C4-2B (cell line): ENCODE results near the gene COL24A1.
"Not testable (repeated sequence)": the region's sequence is repeated elsewhere in the genome, so short reads cannot be mapped to it uniquely, and the experiment has no call there.

Experiments used
- H3K27ac ChIP-seq: fragments of 450-650 bp; 2 replicates; pipeline ENCODE4 v1.5.1; 2017
- ZFX ChIP-seq: fragments of 450-650 bp; IDR thresholded peaks from 2 replicates; pipeline ENCODE4 v1.6.1; 2017
- TF ChIP-seq, protein P1 (sequence below): fragments of 450-650 bp; conservative IDR thresholded peaks from 2 replicates; pipeline ENCODE4 v1.5.1; 2017; ENCODE audit warnings: mild to moderate bottlenecking

COL24A1 gene

DNA sequence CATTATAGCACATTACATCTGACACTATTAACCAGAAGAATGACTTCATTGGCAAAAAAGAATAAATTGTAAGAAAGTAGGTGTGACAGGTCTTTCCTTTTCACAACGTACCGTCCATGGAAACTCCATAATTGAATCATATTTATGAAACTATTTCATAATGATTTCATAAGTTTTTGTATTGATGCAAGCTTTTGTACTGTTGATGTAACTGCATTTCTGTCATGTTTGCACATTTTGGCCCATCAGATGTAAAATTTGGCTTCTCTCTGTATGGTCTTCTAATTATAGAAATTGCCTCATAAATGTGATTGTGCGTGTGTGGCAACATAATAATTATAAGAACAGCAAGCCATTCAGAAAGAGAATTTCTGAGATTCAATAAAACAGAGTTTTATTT is 267.7 kb downstream of the COL24A1 start:
- no peak overlapping the region for H3K27ac ChIP-seq
- no peak for TF ChIP-seq ZFX
- TF ChIP-seq, protein P1, sequence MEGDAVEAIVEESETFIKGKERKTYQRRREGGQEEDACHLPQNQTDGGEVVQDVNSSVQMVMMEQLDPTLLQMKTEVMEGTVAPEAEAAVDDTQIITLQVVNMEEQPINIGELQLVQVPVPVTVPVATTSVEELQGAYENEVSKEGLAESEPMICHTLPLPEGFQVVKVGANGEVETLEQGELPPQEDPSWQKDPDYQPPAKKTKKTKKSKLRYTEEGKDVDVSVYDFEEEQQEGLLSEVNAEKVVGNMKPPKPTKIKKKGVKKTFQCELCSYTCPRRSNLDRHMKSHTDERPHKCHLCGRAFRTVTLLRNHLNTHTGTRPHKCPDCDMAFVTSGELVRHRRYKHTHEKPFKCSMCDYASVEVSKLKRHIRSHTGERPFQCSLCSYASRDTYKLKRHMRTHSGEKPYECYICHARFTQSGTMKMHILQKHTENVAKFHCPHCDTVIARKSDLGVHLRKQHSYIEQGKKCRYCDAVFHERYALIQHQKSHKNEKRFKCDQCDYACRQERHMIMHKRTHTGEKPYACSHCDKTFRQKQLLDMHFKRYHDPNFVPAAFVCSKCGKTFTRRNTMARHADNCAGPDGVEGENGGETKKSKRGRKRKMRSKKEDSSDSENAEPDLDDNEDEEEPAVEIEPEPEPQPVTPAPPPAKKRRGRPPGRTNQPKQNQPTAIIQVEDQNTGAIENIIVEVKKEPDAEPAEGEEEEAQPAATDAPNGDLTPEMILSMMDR: no peak

DNA sequence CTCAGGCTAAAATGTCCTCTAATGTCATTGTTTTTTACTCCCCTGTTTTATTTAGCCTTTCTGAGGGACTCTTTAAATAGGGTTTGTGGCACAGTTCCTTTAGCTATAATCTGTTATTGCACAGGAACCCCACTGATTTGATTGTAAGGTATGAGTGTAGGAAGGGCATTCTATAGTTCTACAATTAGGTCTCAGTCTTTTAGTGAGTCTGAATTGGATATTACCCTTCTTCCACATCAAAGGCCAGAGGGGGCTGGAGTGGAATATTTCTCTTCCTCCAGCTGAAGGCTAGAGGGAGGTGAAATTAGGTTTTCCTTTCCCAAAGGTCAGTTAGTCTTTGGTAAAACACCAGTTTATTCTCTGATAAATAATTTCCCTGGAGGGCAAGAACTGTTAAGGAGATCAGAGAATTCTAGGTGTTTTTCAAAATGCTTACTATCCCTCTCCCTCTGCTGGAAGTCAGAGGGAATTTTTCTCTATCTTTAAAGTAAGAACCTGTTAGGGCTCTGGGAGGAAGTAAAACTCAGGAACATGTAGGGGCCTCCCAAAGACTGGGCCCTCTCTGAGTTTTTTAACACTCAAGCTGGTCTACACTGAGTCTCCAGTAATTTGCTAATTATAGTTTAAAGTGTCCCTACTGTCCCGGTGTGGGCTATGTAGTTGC is 272.1 kb downstream of the COL24A1 start:
- H3K27ac ChIP-seq: no peak overlapping the region
- TF ChIP-seq ZFX: no peak
- TF ChIP-seq, protein P1: peak; percentile 68

DNA sequence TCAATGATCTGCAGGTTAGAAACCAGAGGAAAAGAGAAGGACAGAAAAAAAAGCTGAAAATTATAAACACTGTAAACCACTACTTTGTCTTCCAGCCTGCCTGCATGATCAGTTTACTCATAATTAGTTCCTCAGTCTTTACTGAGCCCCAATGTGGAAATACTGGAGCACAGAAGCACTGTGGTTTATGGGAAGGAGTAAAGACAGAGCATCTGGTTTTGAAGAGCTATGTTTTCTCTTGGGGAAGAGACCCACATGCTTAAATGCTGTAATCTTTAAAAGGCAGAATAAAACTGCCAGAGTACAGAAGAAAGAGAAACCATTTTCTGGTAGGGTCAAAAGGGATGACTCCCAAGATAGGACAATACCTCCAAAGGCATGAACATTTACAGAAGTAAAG is 289.4 kb downstream of the COL24A1 start:
- TF ChIP-seq, protein P1: no peak
- TF ChIP-seq ZFX: no peak
- H3K27ac ChIP-seq: no peak overlapping the region

DNA sequence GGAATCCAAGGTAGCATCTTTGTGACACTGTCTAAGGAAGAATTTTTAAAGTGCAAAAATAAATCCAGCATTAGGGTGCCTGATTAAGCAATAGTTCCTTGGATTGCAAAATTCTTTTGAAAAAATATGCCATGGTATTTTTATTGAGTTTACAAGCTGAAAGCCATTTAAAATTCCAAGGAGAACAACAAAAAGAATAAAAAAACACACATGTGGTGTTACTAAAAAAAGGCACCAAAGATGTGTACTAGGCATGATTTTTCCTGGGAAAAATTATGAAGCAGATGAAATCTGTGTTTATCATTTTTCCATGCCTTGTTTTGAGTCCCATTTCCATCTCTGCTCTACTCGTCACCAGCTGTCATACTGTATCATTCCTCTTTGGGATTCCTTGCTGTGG is 291.4 kb downstream of the COL24A1 start:
- TF ChIP-seq, protein P1: no peak
- no peak for TF ChIP-seq ZFX
- H3K27ac ChIP-seq: no peak overlapping the region

DNA sequence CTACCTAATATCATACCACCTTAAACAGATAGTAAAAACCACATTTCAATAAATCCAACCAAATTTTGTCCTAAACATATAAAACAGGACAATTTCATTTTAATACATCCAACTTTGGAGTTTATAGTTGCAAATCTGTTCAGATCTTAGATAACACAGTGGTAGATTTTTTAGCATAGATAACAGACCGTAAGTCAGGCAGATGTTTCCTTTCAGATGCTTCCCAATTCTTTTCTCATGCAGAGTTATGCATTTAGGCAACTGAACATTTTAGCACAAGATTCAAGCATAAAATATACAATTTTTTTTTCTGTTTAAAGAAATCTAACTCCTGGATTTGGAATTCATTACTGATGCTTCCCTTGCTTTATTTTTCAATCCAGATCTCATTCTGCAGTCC is 291.8 kb downstream of the COL24A1 start:
- TF ChIP-seq ZFX: no peak
- TF ChIP-seq, protein P1: no peak
- H3K27ac ChIP-seq: no peak overlapping the region

DNA sequence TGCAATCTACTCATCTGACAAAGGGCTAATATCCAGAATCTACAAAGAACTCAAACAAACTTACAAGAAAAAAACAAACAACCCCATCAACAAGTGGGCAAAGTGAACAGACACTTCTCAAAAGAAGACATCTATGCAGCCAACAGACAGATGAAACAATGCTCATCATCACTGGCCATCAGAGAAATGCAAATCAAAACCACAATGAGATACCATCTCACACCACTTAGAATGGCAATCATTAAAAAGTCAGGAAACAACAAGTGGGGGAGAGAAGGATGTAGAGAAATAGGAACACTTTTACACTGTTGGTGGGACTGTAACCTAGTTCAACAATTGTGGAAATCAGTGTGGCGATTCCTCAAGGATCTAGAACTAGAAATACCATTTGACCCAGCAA is 292.9 kb downstream of the COL24A1 start:
- not testable (repeated sequence) for H3K27ac ChIP-seq

DNA sequence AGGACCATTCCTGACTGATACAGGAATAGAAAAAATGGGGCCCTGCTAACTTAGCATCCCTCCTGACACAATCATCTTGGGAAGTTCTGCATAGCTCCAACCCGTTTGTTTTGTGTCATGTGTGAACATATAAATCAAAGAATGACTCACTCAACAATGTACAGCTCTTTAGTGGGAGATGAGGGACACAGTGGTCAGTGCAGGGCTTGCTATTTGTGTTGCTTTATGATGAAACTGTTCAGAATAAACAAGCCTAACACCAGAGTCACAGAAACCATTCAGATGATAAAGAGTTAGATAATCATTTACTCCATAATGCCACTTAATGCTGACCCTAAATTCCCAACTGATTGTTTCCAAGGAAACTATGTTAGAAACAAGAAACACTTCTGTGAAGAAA is 294.1 kb downstream of the COL24A1 start:
- no peak overlapping the region for H3K27ac ChIP-seq
- TF ChIP-seq ZFX: no peak
- TF ChIP-seq, protein P1: no peak

- TF ChIP-seq ZFX: no peak
- TF ChIP-seq, protein P1: no peak
- H3K27ac ChIP-seq: no peak overlapping the region
Measured at GRCh38 chr1:85857991-85858390, 298.6 kb downstream of the COL24A1 start.
